Measurements from ENCODE around the gene FDX1.

Gene FDX1

DNA sequence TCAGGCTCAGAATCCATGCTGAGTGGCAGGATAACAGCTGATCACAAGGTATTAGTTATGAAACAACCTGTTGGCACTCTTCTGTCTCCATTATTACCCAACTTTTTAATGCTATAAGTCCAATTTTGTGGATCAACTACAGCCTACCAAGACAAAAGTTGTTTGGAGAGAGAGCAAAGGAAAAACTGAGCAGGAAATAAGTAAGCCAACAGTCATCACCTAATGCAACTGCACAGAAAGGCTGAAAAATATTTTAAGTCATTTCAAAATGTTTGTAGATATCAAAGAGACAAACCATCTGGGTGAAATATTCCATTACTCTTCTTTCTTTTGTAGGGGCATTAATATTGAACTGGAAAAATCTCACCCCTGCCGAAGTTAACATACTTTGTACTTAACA is 41.6 kb downstream of the FDX1 start:
- DNase-seq (ENCODE audit: low spot score), result no peak
- TF ChIP-seq, protein P1, sequence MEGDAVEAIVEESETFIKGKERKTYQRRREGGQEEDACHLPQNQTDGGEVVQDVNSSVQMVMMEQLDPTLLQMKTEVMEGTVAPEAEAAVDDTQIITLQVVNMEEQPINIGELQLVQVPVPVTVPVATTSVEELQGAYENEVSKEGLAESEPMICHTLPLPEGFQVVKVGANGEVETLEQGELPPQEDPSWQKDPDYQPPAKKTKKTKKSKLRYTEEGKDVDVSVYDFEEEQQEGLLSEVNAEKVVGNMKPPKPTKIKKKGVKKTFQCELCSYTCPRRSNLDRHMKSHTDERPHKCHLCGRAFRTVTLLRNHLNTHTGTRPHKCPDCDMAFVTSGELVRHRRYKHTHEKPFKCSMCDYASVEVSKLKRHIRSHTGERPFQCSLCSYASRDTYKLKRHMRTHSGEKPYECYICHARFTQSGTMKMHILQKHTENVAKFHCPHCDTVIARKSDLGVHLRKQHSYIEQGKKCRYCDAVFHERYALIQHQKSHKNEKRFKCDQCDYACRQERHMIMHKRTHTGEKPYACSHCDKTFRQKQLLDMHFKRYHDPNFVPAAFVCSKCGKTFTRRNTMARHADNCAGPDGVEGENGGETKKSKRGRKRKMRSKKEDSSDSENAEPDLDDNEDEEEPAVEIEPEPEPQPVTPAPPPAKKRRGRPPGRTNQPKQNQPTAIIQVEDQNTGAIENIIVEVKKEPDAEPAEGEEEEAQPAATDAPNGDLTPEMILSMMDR (IDR thresholded peaks at IDR 0.05), result no peak
- Histone ChIP-seq H3K4me3 (no peak overlapping the region), H3K27ac (no peak overlapping the region)

- TF ChIP-seq, protein P1 (IDR thresholded peaks at IDR 0.05), result no peak
Measured at GRCh38 chr11:110472858-110473257, 43.1 kb downstream of the FDX1 start.

GRCh38 chr11:110473706-110474105 is 44.0 kb downstream of the FDX1 start:
- DNase-seq (ENCODE audit: low spot score), result no peak
- Histone ChIP-seq H3K27ac (no peak overlapping the region), H3K4me3 (no peak overlapping the region)
- TF ChIP-seq, protein P1 (IDR thresholded peaks at IDR 0.05), result no peak

More at GRCh38 chr11:110472858-110473257, 43.1 kb downstream of the FDX1 start:
- Histone ChIP-seq H3K4me3 (no peak overlapping the region), H3K27ac (no peak overlapping the region)
- no peak for DNase-seq (ENCODE audit: low spot score)

DNA sequence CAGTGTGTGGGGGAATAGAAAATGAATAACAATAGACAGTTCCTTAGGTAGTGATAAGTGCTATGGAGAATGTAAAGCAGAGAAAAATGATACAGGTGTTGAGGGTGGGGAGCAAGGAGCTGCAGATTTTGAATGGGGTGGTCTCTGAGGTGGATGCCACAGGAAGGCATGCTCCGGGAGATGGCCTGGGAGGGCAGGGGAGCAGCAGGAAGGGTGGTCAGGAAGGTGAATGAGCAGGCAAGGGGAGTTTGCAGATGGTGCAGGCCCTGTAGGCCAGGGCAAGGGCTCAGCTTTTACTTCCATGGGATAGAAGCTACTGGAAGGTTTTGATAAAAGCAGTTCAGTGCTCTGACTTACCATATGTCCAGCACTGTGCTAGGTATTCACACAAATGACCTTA is 44.8 kb downstream of the FDX1 start:
- H3K4me3 ChIP-seq, result no peak overlapping the region
- DNase-seq (ENCODE audit: low spot score), result no peak
- TF ChIP-seq, protein P1 (IDR thresholded peaks at IDR 0.05), result no peak
- no peak overlapping the region for H3K27ac ChIP-seq

DNA sequence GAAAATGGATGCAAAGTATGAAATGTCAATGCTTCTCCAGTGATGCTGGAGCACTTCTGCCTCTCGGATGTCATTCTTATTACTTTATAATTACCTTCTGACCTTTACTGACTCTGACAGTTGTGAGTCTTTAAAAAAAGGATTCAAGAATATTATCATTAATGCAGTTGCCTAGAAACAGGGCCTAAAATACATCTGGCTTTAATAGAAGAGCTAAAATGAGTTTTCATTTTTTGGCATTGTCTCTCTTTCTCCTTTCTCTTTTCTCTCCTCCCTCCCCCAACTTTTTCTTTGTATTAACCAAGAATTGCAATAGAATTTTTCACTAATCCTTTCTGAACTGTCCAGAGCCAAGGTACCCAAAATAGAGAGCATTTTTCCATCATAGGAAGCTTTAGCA is 45.9 kb downstream of the FDX1 start:
- no peak overlapping the region for H3K4me3 ChIP-seq
- TF ChIP-seq, protein P1 (IDR thresholded peaks at IDR 0.05), result no peak
- no peak for DNase-seq (ENCODE audit: low spot score)
- H3K27ac ChIP-seq, result no peak overlapping the region

DNA sequence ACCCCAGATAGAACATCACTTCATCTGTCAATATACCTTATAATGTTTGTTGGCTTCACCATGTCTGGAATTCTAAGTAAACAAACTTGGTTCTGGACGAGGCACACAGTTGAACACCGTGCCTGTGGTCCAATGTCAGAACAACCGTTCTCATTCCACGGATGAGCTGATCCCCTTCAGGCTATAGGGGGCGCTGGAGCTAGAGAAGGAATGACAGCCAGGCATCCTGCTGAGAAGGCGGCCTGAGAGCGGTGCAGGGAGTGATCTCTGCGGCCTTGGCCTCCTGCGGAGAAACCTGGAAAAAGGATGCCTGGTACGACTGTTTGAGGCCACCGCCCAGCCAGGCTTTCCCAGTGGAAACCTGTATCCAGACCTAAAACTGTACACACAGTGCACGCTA is 48.7 kb downstream of the FDX1 start:
- peak overlapping the region in 1 of 2 donors; percentile 6 for H3K27ac ChIP-seq
- TF ChIP-seq, protein P1 (IDR thresholded peaks at IDR 0.05), result no peak
- H3K4me3 ChIP-seq, result no peak overlapping the region
- DNase-seq (ENCODE audit: low spot score), result no peak

- TF ChIP-seq, protein P1 (IDR thresholded peaks at IDR 0.05), result no peak
- DNase-seq (ENCODE audit: low spot score), result no peak
- Histone ChIP-seq H3K27ac (peak overlapping the region in 1 of 2 donors; percentile 41), H3K4me3 (no peak overlapping the region)
Measured at GRCh38 chr11:110479108-110480101, 49.7 kb downstream of the FDX1 start.
